ENCODE measurements around the gene SARM1. TPM values are rescaled to one million over a fixed set of nuclear protein-coding genes. Genes with fewer than 3 reads are reported as not detected.
A peak's percentile ranks its signal among the peaks of the same experiment; 100 is the strongest.
"Not testable (repeated sequence)": the region's sequence is repeated elsewhere in the genome, so short reads cannot be mapped to it uniquely, and the experiment has no call there.

The SARM1 gene
- polyA plus RNA-seq, 3 donors from 2014 or later, result 8.0 to 9.2 (median 9.1) TPM

DNA sequence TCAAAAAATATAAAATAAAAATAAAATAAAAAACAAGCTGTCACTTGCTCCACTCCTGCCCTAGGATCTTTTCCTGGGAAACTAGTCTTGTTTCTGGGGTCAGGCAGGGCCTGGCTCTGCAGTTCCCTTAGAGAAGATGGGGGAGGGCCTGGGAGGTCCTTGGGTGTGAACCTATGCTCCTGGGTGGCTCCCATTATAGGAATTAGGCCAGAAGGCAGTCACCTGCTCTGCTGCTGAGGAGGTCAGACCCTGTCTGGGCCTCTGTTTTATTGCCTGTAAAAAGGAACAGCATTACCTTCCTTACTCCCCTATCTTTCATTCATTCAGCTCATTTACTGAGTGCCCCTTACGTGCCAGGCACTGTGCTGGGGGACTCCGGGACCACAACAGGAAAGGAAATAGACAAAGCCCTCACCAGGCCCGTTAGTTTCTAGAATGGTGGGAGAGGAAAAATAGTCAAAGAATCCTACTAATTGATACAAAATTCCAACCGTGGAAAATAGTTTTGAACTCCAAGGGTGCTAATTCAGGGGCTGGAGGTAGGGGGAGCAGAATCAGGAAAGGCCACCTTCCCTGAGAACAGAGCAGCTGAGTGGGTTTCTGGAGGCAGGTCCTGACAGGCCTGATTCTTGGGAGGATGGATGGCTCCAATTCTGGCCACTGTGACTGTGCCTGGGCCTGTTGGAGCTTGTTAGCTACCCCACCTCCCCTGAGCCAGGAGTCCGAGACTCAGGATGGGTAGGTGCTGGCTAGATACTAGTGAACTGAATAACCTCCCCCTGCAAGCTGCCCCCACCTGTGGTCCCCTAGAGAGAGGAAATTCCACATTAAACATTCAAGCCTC lies 35.9 kb downstream of the SARM1 start:
- Mint-ChIP-seq H3K36me3 (no peaks in the 10 kb centered on the region), H3K27ac (no peak overlapping the region), H3K4me1 (peaks cover 5 to 9% of the 10 kb centered on the region in 2 donors), H3K9me3 (no peaks in the 10 kb centered on the region), H3K4me3 (peak overlapping the region in 2 of 5 donors; percentile 20 to 46), H3K27me3 (ENCODE audit: low read depth in 3 of 3) (peaks cover 5 to 14% (median 5%) of the 10 kb centered on the region in 3 donors)
- DNase-seq, result no peak

DNA sequence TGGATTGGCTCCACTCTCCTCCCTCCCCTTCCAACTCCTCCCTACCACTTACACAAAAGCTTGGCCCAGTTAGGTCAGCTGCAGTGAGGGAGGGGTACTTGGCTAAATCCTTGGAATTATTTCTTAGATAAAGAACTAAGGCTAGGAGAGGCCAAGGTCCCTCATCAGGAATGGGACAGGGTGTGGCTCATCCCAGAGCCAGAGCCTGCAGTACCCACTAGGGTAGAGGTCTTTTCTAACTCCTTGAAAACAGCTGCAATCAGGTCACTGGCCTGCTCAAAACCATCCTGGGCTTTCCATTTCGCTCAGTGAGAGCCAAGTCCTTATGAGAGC lies 36.4 kb downstream of the SARM1 start:
- Mint-ChIP-seq H3K4me1 (peaks cover 5 to 9% of the 10 kb centered on the region in 2 donors), H3K27ac (no peak overlapping the region), H3K4me3 (no peak overlapping the region)

DNA sequence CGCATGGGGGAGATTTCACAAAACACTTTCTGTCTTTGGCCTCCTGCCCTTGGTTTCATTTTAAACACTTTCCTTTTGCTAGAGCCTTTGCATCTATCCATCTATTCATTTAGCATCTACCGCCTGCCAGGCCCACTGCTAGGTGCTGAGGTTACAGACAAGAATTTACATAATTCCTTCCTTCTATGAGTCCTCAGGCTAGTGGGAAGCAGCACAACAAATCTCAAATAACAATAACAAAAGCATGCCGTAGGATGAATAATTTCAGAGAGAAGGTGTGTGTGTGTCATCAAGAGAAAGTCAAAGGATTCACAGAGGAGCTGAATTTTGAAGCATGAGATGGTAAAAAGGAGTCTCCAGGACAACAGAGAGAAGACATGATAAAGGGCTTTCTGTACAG lies 40.6 kb downstream of the SARM1 start:
- no peaks in the 10 kb centered on the region for H3K36me3 Mint-ChIP-seq
- no peak overlapping the region for H3K4me3 Mint-ChIP-seq
- H3K9me3 Mint-ChIP-seq, result no peaks in the 10 kb centered on the region
- peaks cover 0 to 4% of the 10 kb centered on the region in 2 donors for H3K4me1 Mint-ChIP-seq
- H3K27me3 Mint-ChIP-seq (ENCODE audit: low read depth in 3 of 3), result peaks cover 2 to 9% (median 6%) of the 10 kb centered on the region in 3 donors
- H3K27ac Mint-ChIP-seq, result no peak overlapping the region
- DNase-seq, result no peak

More for the DNA sequence above, 36.4 kb downstream of the SARM1 start:
- Mint-ChIP-seq H3K36me3 (no peaks in the 10 kb centered on the region), H3K27me3 (ENCODE audit: low read depth in 3 of 3) (peaks cover 5 to 14% (median 5%) of the 10 kb centered on the region in 3 donors), H3K9me3 (no peaks in the 10 kb centered on the region)
- DNase-seq, result no peak

DNA sequence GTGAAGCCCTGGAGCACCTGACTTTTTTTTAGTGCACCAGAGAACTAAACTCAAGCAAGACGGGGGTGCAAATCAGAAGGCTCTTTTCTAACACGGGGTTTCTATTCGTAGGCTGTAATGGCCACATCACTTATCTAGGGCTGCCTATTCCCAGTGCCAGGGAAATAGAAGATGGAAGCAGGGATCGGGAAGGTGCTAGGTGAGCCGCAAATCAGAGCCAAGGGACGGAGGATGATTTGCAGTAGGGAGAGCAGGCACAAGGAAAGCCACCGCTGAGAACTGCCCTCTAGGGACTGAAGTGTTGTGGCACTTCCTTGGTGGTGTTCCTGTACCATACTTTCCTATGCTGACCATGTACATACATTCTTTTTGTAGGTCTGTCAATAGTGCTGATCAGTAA lies 42.3 kb downstream of the SARM1 start:
- H3K27me3 Mint-ChIP-seq (ENCODE audit: low read depth in 3 of 3), result peaks cover 0 to 7% (median 5%) of the 10 kb centered on the region in 3 donors
- H3K36me3 Mint-ChIP-seq, result no peaks in the 10 kb centered on the region
- no peak for DNase-seq
- no peaks in the 10 kb centered on the region for H3K9me3 Mint-ChIP-seq
- no peak overlapping the region for H3K27ac Mint-ChIP-seq
- no peak overlapping the region for H3K4me3 Mint-ChIP-seq
- peaks cover 0 to 4% of the 10 kb centered on the region in 2 donors for H3K4me1 Mint-ChIP-seq

DNA sequence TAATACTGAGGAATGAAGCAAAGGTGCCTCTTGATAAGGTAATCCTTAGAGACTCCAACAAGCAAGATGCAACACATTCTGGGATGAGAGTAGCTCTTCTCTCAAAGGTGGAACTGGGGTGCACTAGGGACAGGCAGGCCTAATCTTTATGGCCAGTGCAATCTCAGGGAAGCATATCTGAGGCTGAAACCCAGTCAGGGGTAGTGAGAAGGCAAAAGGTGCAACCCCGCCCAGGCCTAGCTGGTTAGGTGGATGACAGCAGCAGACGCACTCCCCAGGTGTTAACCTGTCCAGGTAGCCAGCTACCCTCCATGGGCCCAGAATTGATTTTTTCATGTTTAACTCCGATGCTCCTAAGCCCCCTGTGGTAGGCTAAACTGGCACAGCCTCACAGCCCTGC lies 44.4 kb downstream of the SARM1 start:
- no peak overlapping the region for H3K4me3 Mint-ChIP-seq
- no peak for DNase-seq
- no peaks in the 10 kb centered on the region for H3K36me3 Mint-ChIP-seq
- H3K9me3 Mint-ChIP-seq, result no peaks in the 10 kb centered on the region
- H3K27ac Mint-ChIP-seq, result no peak overlapping the region
- peaks cover 0 to 7% (median 5%) of the 10 kb centered on the region in 3 donors for H3K27me3 Mint-ChIP-seq (ENCODE audit: low read depth in 3 of 3)
- H3K4me1 Mint-ChIP-seq, result peaks cover 0 to 4% of the 10 kb centered on the region in 2 donors

DNA sequence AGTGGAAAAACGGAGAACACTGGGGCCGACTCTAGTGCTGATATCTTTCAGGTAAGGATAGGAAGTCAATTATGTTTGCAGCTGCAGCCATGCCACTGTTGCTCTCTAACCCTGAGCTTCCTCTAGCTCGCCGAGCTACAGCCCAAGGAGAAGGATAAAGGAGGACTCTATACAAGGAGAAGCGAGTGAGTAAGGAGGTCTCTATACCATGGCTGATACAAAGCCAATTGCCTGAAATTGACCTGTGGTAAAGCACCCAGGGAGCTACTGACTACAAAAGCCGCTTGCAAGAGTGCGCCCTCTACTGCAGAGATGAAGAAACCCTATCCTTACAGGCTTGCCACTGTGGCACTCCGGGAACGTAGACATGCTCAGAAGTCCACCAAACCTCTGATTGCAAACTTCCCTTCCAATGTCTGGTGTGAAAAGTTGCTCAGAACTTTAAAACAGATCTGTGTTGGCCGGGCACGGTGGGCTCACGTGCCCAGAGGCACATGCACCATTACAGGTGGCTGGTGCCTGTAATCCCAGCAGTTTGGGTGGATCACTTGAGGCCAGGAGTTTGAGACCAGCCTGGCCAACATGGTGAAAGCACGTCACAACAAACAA lies 45.3 kb downstream of the SARM1 start:
- Mint-ChIP-seq H3K27me3 (ENCODE audit: low read depth in 3 of 3) (peaks cover 0 to 7% (median 5%) of the 10 kb centered on the region in 3 donors), H3K36me3 (no peaks in the 10 kb centered on the region), H3K27ac (no peak overlapping the region), H3K4me3 (peak overlapping the region in 1 of 5 donors; percentile 33), H3K4me1 (peaks cover 0 to 4% of the 10 kb centered on the region in 2 donors), H3K9me3 (no peaks in the 10 kb centered on the region)
- DNase-seq, result peak; percentile 26 to 44 (median 28)

DNA sequence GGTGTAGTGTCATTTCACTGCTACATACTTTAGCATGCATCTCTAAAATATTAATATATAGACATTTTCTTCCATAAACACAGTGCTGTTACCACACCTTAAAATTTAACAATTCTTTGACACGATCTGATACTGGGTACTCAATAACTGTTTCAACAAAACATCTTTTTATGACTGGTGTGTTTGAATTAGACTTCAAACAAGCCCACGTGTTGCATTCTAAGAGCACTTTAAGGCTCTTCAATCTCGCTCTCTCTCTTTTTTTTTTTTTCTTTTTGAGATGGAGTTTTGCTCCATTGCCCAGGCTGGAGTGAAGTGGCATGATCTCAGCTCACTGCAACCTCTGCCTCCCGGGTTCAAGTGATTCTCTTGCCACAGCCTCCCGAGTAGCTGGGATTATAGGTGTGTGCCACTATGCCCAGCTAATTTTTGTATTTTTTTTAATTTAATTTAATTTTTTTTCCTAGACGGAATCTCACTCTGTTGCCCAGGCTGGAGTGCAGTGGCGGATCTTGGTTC lies 50.4 kb downstream of the SARM1 start:
- no peak overlapping the region for H3K27ac Mint-ChIP-seq
- peaks cover 0 to under 1% of the 10 kb centered on the region in 2 donors for H3K4me1 Mint-ChIP-seq
- no peaks in the 10 kb centered on the region for H3K36me3 Mint-ChIP-seq
- peaks cover 0 to 4% (median 1%) of the 10 kb centered on the region in 3 donors for H3K27me3 Mint-ChIP-seq (ENCODE audit: low read depth in 3 of 3)
- no peaks in the 10 kb centered on the region for H3K9me3 Mint-ChIP-seq
- no peak overlapping the region for H3K4me3 Mint-ChIP-seq
- DNase-seq, result no peak

DNA sequence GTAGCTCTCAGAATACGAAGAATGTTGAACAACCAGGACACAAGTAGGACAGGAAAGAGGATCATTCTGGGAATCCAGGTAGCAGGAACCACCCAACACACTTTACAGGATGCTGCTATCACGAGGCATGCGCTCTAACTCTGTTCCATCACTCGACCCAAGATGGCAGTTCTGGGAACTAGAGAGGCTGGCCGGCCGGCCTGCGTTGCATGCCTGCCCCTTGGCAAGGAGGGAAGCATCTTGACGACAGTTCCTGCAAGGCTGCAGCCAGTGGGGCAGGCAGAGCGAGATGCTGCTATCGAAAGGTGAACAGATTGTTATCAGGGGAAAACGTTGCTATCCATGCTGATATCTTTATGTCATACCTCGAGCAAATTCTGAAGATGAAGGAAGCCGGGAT lies 53.7 kb downstream of the SARM1 start:
- DNase-seq, result no peak
- Mint-ChIP-seq H3K36me3 (no peaks in the 10 kb centered on the region), H3K27me3 (ENCODE audit: low read depth in 3 of 3) (peaks cover 2 to 4% (median 3%) of the 10 kb centered on the region in 3 donors), H3K27ac (no peak overlapping the region), H3K4me1 (no peaks in the 10 kb centered on the region), H3K9me3 (no peaks in the 10 kb centered on the region), H3K4me3 (no peak overlapping the region)

DNA sequence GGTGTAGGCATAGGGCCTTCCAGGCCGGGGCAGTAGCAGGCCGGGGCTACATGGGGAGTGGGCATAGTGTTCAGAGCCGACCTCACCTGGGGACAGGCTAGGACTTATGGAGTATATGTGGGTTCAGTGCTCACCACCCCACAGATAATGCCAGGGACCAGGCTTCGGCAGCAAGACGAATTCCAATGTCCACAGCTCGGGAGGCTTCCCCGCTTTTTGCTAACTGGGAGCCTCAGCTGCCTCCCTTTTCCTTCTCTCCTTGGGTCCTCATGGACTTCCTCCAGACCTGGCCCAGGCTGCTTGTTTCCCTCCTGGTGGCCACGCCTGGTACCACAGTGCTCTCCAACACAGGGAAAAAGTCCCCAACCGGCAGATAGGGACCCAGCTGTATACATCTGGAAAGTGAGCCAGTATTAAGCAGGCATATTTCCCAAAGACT lies 54.6 kb downstream of the SARM1 start:
- no peak for DNase-seq
- Mint-ChIP-seq H3K36me3 (no peaks in the 10 kb centered on the region), H3K9me3 (no peaks in the 10 kb centered on the region), H3K27me3 (ENCODE audit: low read depth in 3 of 3) (peaks cover 4 to 6% (median 4%) of the 10 kb centered on the region in 3 donors), H3K4me1 (no peaks in the 10 kb centered on the region), H3K27ac (no peak overlapping the region), H3K4me3 (no peak overlapping the region)

DNA sequence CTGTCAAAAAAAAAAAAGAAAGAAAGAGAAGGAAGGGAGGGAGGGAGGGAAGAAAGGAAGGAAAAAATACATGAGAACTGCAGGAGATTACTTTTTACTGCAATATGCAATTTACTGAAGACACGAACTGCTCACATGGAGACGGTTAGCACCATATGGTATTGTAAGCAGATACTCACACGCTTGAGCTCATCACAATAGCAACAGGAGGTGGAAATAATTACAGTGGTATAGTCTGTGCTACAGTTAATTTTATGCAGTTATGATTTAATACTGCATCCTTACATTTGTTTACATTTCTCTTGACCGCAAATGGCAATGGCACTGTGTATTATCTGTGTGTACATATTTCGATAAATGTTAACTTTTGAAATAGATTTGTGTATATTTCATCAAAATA lies 55.9 kb downstream of the SARM1 start:
- H3K4me3 Mint-ChIP-seq, result no peak overlapping the region

DNA sequence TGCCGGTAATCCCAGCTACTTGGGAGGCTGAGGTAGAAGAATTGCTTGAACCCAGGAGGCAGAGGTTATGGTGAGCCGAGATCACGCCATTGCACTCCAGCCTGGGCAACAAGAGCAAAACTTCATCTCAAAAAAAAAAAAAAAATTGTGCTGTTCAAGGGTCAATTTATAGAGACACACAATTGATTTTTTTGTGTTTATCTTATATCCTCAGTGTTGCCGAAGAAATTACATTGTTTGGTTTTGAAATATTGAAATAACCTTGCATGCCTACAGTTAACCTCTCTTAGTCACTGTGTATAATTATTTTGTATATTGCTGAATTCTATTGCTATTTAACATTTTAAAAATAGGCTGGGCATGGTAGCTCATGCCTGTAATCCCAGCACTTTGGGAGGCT lies 56.5 kb downstream of the SARM1 start:
- not testable (repeated sequence) for H3K27ac Mint-ChIP-seq, H3K9me3 Mint-ChIP-seq
- peaks cover 4 to 14% (median 6%) of the 10 kb centered on the region in 3 donors for H3K27me3 Mint-ChIP-seq (ENCODE audit: low read depth in 3 of 3)

More for the DNA sequence above, 55.9 kb downstream of the SARM1 start:
- Mint-ChIP-seq H3K36me3 (no peaks in the 10 kb centered on the region), H3K27ac (no peak overlapping the region), H3K4me1 (no peaks in the 10 kb centered on the region), H3K9me3 (no peaks in the 10 kb centered on the region), H3K27me3 (ENCODE audit: low read depth in 3 of 3) (peaks cover 4 to 11% (median 6%) of the 10 kb centered on the region in 3 donors)
- DNase-seq, result no peak

DNA sequence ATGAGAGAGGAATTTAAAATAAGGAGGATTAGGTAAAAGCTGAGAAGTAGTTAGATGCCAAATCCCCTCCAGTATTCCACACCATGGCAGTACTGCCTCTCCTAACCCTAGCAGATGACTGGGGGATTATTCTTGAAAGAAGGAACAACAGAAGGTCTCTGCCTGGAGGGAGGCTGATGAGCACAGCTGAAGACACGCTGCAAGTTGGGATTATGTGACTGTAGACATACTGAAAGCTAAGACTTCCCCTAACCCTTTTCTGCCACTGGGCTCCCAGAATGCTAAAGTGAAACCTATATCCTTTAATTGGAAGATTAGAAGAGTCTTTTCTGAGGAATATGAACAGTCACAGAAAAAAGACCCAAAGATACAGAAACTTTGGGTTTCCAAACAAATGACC lies 62.2 kb downstream of the SARM1 start:
- Mint-ChIP-seq H3K36me3 (no peaks in the 10 kb centered on the region), H3K4me3 (no peak overlapping the region), H3K27me3 (ENCODE audit: low read depth in 3 of 3) (peaks cover 2 to 20% (median 6%) of the 10 kb centered on the region in 3 donors), H3K4me1 (no peaks in the 10 kb centered on the region), H3K9me3 (no peaks in the 10 kb centered on the region), H3K27ac (no peak overlapping the region)
- DNase-seq, result no peak

More for the DNA sequence above, 56.5 kb downstream of the SARM1 start:
- not testable (repeated sequence) for DNase-seq, H3K4me3 Mint-ChIP-seq, H3K36me3 Mint-ChIP-seq, H3K4me1 Mint-ChIP-seq

DNA sequence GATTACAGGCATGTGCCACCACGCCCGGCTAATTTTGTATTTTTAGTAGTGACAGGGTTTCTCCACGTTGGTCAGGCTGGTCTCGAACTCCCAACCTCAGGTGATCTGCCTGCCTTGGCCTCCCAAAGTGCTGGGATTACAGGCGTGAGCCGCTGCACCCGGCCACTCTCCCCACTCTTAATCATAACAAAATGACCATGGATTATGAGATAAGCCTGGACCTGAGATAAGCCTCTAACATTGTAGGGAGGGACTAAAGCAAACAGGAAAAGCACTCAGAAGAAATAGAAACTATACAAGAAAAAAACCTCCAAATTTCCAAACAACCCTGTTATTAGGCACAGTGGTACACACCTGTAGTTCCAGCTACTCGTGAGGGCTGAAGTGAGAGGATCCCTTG lies 62.8 kb downstream of the SARM1 start:
- H3K4me3 Mint-ChIP-seq, H3K36me3 Mint-ChIP-seq, DNase-seq, H3K4me1 Mint-ChIP-seq, H3K27ac Mint-ChIP-seq, H3K9me3 Mint-ChIP-seq: not testable (repeated sequence)
- peaks cover 2 to 22% (median 6%) of the 10 kb centered on the region in 3 donors for H3K27me3 Mint-ChIP-seq (ENCODE audit: low read depth in 3 of 3)

DNA sequence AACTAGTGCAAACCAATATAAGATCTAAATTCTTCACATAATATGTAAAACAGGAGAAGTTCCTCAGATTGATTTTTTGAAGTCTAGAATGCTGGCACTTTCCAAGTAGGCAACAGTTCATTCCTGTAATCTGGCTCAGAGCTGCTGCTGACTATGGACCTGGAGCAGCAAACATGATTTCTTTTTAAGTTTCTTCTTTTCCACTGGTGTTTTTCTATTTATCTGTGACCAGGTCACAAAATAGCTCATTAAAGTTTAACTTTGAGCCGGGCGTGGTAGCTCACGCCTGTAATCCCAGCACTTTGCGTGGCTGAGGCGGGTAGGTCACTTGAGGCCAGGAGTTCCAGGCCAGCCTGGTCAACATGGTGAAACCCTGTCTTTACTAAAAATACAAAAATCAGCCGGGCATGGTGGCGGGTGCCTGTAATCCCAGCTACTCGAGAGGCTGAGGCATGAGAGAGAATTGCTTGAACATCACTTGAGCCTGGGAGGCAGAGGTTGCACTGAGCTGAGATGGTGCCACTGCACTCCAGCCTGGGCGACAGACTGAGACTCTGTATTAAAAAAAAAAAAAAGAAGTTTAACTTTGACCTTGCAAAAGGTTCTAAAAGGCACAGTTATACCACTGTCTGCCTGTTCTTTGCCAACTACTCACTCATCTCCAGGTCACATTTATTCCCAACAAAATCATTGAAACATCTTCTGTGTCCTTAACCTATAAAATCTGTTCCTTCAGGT lies 72.6 kb downstream of the SARM1 start:
- no peak overlapping the region for H3K27ac Mint-ChIP-seq
- H3K4me1 Mint-ChIP-seq, result no peaks in the 10 kb centered on the region
- DNase-seq, result no peak
- no peaks in the 10 kb centered on the region for H3K36me3 Mint-ChIP-seq
- peaks cover 5 to 6% (median 5%) of the 10 kb centered on the region in 3 donors for H3K27me3 Mint-ChIP-seq (ENCODE audit: low read depth in 3 of 3)
- H3K4me3 Mint-ChIP-seq, result no peak overlapping the region
- no peaks in the 10 kb centered on the region for H3K9me3 Mint-ChIP-seq

All from immature natural killer cell (primary cell).